ENCODE data around the gene OR10A6. TPM values are rescaled to one million over a fixed set of nuclear protein-coding genes. Genes with fewer than 3 reads are reported as not detected.

Gene OR10A6
- total and polyA plus RNA-seq, 2 experiments from 2014 or later, result 0.23 TPM; not detected in 1

GRCh38 chr11:7973011-7973410, 41.9 kb upstream of the OR10A6 start (continued):
- TF ChIP-seq, protein P1, sequence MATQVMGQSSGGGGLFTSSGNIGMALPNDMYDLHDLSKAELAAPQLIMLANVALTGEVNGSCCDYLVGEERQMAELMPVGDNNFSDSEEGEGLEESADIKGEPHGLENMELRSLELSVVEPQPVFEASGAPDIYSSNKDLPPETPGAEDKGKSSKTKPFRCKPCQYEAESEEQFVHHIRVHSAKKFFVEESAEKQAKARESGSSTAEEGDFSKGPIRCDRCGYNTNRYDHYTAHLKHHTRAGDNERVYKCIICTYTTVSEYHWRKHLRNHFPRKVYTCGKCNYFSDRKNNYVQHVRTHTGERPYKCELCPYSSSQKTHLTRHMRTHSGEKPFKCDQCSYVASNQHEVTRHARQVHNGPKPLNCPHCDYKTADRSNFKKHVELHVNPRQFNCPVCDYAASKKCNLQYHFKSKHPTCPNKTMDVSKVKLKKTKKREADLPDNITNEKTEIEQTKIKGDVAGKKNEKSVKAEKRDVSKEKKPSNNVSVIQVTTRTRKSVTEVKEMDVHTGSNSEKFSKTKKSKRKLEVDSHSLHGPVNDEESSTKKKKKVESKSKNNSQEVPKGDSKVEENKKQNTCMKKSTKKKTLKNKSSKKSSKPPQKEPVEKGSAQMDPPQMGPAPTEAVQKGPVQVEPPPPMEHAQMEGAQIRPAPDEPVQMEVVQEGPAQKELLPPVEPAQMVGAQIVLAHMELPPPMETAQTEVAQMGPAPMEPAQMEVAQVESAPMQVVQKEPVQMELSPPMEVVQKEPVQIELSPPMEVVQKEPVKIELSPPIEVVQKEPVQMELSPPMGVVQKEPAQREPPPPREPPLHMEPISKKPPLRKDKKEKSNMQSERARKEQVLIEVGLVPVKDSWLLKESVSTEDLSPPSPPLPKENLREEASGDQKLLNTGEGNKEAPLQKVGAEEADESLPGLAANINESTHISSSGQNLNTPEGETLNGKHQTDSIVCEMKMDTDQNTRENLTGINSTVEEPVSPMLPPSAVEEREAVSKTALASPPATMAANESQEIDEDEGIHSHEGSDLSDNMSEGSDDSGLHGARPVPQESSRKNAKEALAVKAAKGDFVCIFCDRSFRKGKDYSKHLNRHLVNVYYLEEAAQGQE (IDR thresholded peaks at IDR 0.05; ENCODE audit: unreplicated experiment), result no peak
- TF ChIP-seq NANOG (IDR thresholded peaks at IDR 0.05; ENCODE audit: borderline replicate concordance), result no peak

- Histone ChIP-seq H3F3A (replicated peaks; ENCODE audit: low read depth) (0 out of 2 replicates have a peak, but pooled peaks cover 3% of the 10 kb centered on the region), H3K4me1 (ENCODE audit: insufficient read depth) (peaks cover 38% of the 10 kb centered on the region), H3K79me2 (replicated peaks; ENCODE audit: insufficient read depth) (peaks cover 17% of the 10 kb centered on the region), H3K9me2 (ENCODE audit: insufficient read depth) (peaks cover 3% of the 10 kb centered on the region; the same call in 1 of the 2 replicates), H4K20me1 (replicated peaks; ENCODE audit: insufficient read depth) (no peaks in the 10 kb centered on the region), H3K27ac (ENCODE audit: low read depth) (peak overlapping the region; percentile 92), H3K36me3 (ENCODE audit: insufficient read depth) (no peaks in the 10 kb centered on the region), H3K4me3 (no peak overlapping the region), H3K27me3 (ENCODE audit: insufficient read depth) (no peaks in the 10 kb centered on the region), H3K4me2 (no peak overlapping the region), H2AFZ (no peak overlapping the region)
- H3K27me3 Mint-ChIP-seq (ENCODE audit: insufficient read depth, low read depth, poor library complexity), result peaks cover under 1% of the 10 kb centered on the region
- ATAC-seq (no peak), DNase-seq (ENCODE audit: low spot score) (no peak)
- no peaks in the 10 kb centered on the region for H3K9me3 Mint-ChIP-seq
- TF ChIP-seq, protein P2, sequence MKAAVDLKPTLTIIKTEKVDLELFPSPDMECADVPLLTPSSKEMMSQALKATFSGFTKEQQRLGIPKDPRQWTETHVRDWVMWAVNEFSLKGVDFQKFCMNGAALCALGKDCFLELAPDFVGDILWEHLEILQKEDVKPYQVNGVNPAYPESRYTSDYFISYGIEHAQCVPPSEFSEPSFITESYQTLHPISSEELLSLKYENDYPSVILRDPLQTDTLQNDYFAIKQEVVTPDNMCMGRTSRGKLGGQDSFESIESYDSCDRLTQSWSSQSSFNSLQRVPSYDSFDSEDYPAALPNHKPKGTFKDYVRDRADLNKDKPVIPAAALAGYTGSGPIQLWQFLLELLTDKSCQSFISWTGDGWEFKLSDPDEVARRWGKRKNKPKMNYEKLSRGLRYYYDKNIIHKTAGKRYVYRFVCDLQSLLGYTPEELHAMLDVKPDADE (IDR thresholded peaks at IDR 0.05), result no peak
- TF ChIP-seq POLR2AphosphoS5 (IDR thresholded peaks at IDR 0.05; ENCODE audit: low read depth) (no peak), CREB1 (CRISPR knock-in tag; IDR thresholded peaks at IDR 0.05; ENCODE audit: low read depth) (no peak), ZNF462 (CRISPR knock-in tag; IDR thresholded peaks at IDR 0.05) (no peak), NANOG (IDR thresholded peaks at IDR 0.05; ENCODE audit: borderline replicate concordance) (no peak), STAT1 (IDR thresholded peaks at IDR 0.05; ENCODE audit: unreplicated experiment) (no peak), EZH2 (IDR thresholded peaks at IDR 0.05; ENCODE audit: low read depth, unreplicated experiment) (no peak)
- no peak overlapping the region for H3K27ac Mint-ChIP-seq
- H3K4me3 Mint-ChIP-seq, result no peak overlapping the region
- peaks cover 4% of the 10 kb centered on the region; the same call in 1 of the 3 replicates for H3K36me3 Mint-ChIP-seq (ENCODE audit: low read depth)
- H3K4me1 Mint-ChIP-seq, result peaks cover 44% of the 10 kb centered on the region
Measured at GRCh38 chr11:7971846-7972245, 40.8 kb upstream of the OR10A6 start.
